ENCODE results near the gene RAP2B. TPM values are rescaled to one million over a fixed set of nuclear protein-coding genes. Genes with fewer than 3 reads are reported as not detected.
"Not testable (repeated sequence)": the region's sequence is repeated elsewhere in the genome, so short reads cannot be mapped to it uniquely, and the experiment has no call there.

RAP2B gene
- total and polyA plus RNA-seq, 3 donors from 2014 or later: 3.9 to 11.8 (median 8.6) TPM

DNA sequence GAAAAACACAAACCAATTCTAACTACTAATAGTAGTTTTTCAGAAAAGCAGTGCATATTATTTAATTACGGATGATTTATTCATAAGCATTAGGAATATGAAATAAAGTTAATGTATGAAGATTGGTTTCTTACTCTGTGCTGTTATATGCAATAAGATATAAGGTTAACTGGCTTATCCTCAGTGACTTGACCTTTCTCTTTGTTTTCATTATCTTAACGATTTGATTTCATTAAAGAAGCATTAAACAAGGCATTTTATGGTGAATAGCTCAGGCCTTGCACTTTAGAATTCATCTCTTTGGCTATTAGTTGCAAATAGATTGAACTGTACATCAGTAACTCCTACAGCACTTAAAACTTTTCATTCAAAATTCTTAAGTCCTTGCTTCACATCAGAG is 28.9 kb downstream of the RAP2B start:
- Histone ChIP-seq H3K9me3 (no peaks in the 10 kb centered on the region), H3K4me1 (no peaks in the 10 kb centered on the region), H3K27me3 (no peaks in the 10 kb centered on the region), H3K36me3 (ENCODE audit: low read depth, missing control alignments) (no peaks in the 10 kb centered on the region), H3K4me3 (no peak overlapping the region), H3K27ac (no peak overlapping the region)
- DNase-seq: no peak
- WGBS, 2 donors: 77 to 90% methylated on average over 2 of the region's 2 CpGs
- no peak for TF ChIP-seq POLR2A (IDR thresholded peaks at IDR 0.05)
- TF ChIP-seq, protein P1, sequence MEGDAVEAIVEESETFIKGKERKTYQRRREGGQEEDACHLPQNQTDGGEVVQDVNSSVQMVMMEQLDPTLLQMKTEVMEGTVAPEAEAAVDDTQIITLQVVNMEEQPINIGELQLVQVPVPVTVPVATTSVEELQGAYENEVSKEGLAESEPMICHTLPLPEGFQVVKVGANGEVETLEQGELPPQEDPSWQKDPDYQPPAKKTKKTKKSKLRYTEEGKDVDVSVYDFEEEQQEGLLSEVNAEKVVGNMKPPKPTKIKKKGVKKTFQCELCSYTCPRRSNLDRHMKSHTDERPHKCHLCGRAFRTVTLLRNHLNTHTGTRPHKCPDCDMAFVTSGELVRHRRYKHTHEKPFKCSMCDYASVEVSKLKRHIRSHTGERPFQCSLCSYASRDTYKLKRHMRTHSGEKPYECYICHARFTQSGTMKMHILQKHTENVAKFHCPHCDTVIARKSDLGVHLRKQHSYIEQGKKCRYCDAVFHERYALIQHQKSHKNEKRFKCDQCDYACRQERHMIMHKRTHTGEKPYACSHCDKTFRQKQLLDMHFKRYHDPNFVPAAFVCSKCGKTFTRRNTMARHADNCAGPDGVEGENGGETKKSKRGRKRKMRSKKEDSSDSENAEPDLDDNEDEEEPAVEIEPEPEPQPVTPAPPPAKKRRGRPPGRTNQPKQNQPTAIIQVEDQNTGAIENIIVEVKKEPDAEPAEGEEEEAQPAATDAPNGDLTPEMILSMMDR (IDR thresholded peaks at IDR 0.05): no peak
- intact Hi-C loops (cut with DNase I; ENCODE audit: low total_unique reads): no loop called here

DNA sequence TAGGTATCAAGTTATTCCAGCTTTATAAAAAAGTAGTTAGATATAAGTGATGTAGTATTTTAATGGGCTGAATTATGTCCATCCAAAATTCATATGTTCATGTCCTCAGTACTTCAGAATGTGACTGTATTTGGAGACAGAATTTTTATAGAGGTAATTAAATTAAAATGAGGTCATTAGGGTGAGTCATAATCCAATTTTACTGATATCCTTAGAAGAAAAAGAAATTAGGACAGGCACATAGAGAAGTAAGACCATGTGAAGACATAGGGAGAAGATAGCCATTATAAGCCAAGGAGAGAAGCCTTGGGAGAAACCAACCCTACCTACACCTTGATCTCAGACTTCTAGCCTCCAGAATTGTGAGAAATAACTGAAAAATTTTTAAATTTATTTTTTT is 30.3 kb downstream of the RAP2B start:
- no peak for DNase-seq
- no peak overlapping the region for H3K27ac ChIP-seq
- no peaks in the 10 kb centered on the region for H3K9me3 ChIP-seq
- TF ChIP-seq, protein P1 (IDR thresholded peaks at IDR 0.05): no peak
- TF ChIP-seq POLR2A (IDR thresholded peaks at IDR 0.05): no peak
- no peaks in the 10 kb centered on the region for H3K4me1 ChIP-seq
- H3K4me3 ChIP-seq: no peak overlapping the region
- H3K36me3 ChIP-seq (ENCODE audit: low read depth, missing control alignments): no peaks in the 10 kb centered on the region
- H3K27me3 ChIP-seq: no peaks in the 10 kb centered on the region
- intact Hi-C loops (cut with DNase I; ENCODE audit: low total_unique reads): no loop called here

DNA sequence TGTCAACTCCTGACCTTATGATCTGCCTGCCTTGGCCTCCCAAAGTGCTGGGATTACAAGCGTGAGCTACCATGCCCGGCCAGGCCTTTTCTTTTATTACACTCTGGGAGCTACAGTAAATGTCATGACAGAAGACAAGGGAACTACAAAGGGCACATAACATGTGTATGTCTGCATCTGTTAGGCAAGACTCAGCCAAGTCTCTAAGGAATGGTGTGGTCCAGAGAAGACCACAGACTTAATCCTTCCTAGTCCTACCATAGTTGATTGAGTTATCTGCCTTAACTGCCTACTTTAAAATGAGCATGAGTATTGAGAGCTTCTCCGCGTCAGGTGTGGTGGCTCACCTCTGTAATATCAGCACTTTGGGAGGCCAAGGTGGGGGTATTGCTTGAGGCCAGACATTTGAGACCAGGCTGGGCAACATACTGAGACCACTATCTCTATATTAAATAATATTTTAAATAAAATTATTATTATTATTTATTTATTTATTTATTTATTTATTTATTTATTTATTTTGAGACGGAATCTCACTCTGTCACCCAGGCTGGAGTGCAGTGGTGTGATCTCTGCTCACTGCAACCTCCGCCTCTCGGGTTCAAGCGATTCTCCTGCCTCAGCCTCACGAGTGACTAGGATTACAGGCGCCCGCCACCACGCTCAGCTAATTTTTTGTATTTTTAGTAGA is 31.9 kb downstream of the RAP2B start:
- H3K36me3 ChIP-seq (ENCODE audit: low read depth, missing control alignments); H3K27ac ChIP-seq; H3K4me3 ChIP-seq; H3K4me1 ChIP-seq; H3K27me3 ChIP-seq; DNase-seq; intact Hi-C loops (cut with DNase I; ENCODE audit: low total_unique reads); H3K9me3 ChIP-seq: not testable (repeated sequence)
- 96 to 98% methylated on average over 11 to 12 of the region's 12 CpGs for WGBS, 2 donors

DNA sequence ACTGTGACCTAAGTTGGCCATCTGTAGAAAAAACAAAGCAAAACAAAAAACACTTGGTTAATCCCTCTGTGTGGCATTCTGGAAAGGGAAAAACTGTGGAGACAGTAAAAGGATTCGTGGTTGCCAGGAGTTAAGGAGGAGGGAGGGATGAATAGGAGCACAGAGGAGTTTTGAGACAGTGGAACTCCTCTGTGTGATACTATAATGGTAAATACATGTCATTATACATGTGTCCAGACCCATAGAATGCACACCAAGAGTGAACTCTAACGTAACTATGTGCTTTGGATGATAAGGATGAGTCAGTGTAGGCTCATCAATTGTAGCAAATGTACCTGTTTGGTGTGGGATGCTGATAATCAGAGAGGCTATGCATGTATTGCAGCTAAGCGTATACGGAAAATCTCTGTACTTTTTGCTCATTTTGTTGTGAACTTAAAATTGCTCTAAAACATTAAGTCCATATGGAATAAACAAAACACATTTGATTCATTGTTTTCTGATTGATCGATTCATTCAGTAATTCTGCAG is 33.4 kb downstream of the RAP2B start:
- H3K27me3 ChIP-seq: no peaks in the 10 kb centered on the region
- no peak overlapping the region for H3K4me3 ChIP-seq
- H3K27ac ChIP-seq: no peak overlapping the region
- DNase-seq: no peak
- 83 to 84% methylated on average over 5 of the region's 5 CpGs for WGBS, 2 donors
- intact Hi-C loops (cut with DNase I; ENCODE audit: low total_unique reads): no loop called here
- no peaks in the 10 kb centered on the region for H3K36me3 ChIP-seq (ENCODE audit: low read depth, missing control alignments)
- TF ChIP-seq, protein P1 (IDR thresholded peaks at IDR 0.05): no peak
- no peak for TF ChIP-seq POLR2A (IDR thresholded peaks at IDR 0.05)
- no peaks in the 10 kb centered on the region for H3K9me3 ChIP-seq
- H3K4me1 ChIP-seq: no peaks in the 10 kb centered on the region

DNA sequence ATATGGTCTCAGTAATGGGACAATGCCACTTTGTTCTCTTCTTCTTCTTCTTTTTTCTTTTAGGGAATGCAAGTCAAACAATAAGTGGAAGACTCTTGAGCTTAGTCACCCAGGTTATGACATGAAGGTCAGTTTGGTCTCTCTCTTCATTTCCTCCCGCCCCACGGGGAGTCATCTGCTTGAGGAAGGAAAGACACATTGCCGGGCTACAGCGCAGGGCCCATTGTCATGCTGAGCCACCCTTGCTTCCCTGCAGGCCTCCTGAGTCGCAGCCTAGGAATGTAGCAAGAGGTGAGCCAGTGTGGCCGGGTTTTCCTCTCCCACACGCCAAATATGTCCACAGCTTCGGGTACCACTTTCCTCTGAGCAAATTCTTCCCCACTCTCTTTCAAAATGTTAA is 47.6 kb downstream of the RAP2B start:
- DNase-seq: no peak
- Histone ChIP-seq H3K4me3 (no peak overlapping the region), H3K36me3 (ENCODE audit: low read depth, missing control alignments) (no peaks in the 10 kb centered on the region), H3K9me3 (no peaks in the 10 kb centered on the region), H3K27me3 (no peaks in the 10 kb centered on the region), H3K27ac (no peak overlapping the region), H3K4me1 (no peaks in the 10 kb centered on the region)
- TF ChIP-seq POLR2A (IDR thresholded peaks at IDR 0.05): no peak
- TF ChIP-seq, protein P1 (IDR thresholded peaks at IDR 0.05): no peak
- intact Hi-C loops (cut with DNase I; ENCODE audit: low total_unique reads): no loop called here
- WGBS, 2 donors: 82 to 90% methylated on average over 8 of the region's 8 CpGs
